ENCODE results near the gene KCNH2.
"Not testable (repeated sequence)": the region's sequence is repeated elsewhere in the genome, so short reads cannot be mapped to it uniquely, and the experiment has no call there.

Gene KCNH2

DNA sequence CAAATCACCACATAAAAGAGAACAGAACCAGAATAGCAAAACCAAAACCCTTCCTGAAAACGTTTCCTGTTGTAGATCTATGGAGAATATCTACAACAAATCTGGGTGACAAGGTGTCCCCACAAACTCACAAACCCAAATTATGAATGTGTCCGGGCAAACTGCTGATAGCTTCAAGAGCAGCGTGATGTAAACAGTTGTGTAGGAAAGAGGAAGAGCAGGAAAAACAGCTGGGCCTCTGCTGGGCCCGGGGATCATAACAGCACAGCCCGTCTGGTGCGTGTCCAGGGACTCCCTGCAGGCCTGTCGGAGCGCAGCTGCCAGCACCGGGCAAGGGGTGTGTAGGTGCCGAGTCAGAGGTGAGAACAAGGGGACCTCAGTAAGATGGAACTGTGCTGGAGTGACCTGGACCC is 53.7 kb downstream of the KCNH2 start:
- DNase-seq, result no peak

- DNase-seq, result no peak
Measured at GRCh38 chr7:150923802-150924201, 54.3 kb downstream of the KCNH2 start.

DNA sequence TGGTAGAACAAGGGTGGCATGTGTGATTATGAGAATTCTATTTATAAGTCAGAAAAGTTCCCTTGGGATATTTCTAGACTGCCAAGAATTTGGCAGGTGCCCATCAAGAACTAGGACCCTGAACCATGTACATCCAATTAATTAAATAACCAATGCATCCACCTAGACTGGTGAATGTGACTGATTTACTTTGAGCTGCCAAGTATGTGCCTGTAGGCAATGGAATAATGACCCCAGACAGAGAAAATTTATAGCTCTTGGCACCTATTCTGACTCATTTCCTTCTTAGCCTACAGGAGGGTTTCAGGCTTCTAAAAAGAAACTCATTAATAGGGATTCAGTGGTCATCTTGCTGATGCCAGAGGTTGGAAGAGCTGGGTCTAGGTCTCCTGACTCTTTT is 54.9 kb downstream of the KCNH2 start:
- DNase-seq, result no peak

GRCh38 chr7:150919160-150919559 is 59.0 kb downstream of the KCNH2 start:
- DNase-seq, result no peak

DNA sequence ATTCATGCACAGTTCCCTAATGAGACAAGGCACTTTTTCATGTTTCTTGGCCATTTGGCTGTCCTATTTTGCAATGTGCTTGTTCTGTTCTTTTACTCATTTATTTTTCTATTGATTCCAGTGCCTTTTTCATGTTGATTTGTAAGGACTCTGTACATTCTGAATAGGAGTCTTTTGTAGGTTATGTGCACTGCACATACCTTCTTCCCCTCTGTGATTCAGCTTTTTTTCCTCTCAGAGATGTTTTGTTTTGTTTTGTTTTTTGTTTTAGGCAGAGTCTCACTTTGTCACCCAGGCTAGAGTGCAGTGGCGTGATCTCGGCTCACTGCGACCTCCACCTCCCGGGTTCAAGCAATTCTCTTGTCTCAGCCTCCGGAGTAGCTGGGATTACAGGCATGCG is 59.7 kb downstream of the KCNH2 start:
- no peak for DNase-seq

DNA sequence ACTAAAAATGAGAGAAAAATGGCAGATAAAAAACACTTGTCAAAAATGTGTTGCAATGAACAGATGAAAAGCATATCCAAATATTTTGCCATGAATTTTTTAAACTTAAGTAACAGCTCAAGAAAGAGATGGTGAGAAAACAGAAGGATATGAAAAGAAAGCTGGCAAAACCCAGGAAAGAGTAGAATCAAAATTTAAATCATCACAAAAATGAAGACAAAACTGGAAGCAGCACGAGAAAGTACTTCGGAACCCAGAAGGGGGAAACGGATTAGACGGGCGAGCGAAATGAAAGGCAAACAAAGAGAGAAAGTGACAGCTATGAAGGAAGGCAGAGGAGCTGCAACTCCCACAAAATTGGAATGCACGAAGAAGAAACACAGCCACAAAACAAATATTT is 60.2 kb downstream of the KCNH2 start:
- no peak for DNase-seq

- DNase-seq, result no peak
Measured at GRCh38 chr7:150916670-150917069, 61.5 kb downstream of the KCNH2 start.

- no peak for DNase-seq
Measured at GRCh38 chr7:150914966-150915365, 63.2 kb downstream of the KCNH2 start.

- DNase-seq, result no peak
Measured at GRCh38 chr7:150914196-150914595, 63.9 kb downstream of the KCNH2 start.

DNA sequence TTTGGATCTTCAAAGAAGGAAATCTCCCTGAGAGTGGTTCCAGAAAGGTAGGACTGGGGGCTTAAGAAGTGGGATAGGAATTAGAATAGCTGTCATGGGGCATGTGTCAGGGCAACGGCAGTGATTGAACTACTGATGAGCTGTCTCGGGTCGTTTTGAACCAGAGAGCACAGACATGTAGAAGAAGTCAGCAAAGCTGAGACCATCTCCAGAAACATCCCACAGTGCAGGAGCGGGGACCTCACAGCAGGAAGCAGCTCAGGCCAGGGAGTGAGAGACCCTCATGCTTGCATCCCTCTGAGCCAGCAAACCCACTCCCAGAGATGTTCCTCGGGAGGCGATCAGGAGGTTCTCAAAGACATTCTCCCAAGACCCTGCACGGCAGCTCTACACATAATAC is 65.7 kb downstream of the KCNH2 start:
- DNase-seq, result no peak

GRCh38 chr7:150911590-150912267 is 66.4 kb downstream of the KCNH2 start:
- no peak for DNase-seq

DNA sequence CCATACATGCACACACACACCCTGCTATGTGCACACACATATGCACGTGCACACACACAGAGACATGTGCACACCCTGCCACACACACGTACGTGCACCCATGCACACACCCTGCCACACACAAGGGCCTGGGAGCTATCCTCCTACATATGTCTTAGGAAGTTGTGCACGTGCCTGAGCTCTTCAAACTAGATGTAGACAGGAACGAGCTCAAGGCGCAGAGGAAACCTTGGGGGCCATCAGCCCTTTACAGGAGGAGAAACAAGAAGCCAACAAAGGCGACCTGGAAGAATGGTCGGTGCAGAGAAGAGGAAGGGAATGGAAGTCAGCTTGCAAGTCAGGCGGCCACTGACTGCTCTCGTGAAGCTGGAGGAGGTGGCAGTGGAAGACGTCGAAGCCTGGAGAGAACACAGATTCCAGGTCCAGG is 67.1 kb downstream of the KCNH2 start:
- DNase-seq, result no peak

DNA sequence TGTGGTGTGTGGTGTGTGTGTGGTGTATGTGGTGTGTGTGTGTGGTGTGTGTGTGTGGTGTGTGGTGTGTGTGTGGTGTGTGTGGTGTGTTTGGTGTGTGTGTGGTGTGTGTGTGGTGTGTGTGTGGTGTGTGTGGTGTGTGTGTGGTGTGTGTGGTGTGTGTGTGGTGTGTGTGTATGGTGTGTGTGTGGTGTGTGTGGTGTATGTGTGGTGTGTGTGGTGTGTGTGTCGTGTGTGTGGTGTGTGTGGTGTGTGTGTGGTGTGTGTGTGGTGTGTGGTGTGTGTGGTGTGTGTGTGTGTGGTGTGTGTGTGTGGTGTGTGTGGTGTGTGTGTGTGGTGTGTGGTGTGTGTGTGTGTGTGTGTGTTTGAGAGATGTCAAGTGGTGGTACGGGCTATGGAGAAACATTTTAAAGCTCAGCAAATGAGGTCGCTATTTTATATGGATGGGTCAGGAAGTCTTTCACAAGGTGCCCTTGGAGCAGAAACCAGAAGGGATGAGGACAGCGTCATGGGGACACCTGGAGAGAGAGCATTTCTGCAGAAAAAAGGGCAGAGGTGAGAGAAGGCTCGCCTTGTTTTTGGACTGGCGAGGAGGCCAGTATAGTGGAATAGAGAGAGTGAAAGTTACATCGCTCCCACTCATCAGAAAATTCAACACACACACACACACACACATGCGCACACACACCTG is 67.7 kb downstream of the KCNH2 start:
- not testable (repeated sequence) for DNase-seq

DNA sequence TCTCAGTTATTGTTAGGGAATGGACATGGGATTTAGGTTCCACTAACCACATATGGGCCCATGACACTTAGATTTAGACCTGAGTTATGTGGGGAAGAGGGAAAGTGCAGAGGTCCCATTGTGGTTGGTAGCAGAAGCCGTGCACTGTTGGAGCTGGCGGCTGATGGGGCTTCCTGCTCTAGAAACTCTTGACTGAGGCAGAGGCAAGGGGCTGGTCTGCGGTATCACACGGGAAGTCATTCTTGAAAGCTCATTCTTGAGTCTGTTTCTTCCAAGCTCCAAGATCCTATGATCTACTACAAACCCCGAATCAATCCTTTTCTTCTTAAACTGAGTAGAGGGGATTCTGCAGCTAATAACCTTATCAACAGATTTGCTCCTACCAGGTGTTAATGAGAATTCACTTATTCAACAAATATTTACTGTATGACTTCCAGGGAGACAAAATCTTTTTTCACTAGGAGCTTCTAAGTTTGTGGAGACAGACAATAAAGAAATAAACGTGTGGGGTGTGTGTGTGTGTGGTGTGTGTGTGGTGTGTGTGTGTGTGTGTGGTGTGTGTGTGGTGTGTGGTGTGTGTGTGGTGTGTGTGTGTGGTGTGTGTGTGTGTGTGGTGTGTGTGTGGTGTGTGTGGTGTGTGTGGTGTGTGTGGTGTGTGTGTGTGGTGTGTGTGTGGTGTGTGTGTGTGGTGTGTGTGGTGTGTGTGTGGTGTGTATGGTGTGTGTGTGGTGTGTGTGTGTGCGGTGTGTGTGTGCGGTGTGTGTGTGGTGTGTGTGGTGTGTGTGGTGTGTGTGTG is 68.7 kb downstream of the KCNH2 start:
- DNase-seq, result no peak

DNA sequence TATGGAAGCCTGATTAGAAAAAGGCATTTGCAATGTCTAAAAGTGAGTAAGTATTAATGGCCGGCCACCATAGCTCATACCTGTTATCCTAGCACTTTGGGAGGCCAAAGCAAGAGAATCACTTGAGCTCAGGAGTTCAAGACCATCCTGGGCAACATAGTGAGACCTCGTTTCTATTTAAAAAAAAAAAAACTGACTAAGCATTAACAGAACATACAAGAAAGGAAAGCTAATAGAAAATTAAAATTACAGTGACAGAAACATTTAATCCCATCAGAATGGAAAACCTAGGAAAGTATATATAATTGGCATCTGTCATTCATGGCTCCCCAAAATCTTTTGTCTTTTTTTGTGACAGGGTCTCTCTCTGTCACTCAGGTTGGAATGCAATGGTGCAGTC is 69.9 kb downstream of the KCNH2 start:
- DNase-seq, result no peak

DNA sequence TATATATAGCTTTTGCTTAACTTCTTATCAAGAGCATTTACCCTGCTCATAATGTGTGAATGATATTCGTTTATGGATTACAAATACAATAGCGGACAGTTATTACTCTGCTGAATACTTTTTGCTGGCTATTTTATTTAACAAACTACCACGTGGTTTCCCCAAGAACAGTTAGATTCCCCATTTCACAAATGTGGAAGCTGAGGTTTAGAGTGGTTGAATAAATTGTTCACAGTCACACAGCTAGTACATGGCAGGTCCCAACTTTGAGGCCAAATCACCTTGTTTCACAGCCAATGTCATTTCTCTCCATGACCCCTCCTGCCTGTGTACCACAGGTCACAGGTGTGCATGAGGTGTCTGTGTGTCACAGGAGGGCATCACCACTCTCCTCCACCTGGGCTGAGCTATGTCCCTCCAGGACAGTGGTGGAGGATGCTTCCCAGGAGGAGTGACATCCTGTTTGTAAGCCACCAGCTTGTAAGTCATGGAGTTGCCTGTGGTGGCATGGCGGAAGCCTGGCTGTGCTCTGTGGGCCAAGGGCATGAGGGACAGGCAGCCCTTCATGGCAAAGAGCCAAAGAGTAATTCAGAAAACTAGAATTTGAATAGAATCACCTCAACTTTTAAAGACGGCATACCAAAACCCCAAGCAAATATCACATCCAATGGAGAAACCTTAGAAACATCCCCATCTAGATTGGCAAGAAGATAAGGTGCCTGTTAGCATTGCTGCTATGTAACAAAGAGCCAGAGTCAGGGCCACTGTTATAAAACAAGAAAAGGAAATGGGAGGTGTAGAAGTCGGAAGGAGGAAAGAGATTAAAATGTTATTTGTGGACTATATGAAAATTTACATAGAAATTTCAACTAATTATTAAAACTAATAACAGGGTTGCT is 73.9 kb downstream of the KCNH2 start:
- DNase-seq, result no peak

DNA sequence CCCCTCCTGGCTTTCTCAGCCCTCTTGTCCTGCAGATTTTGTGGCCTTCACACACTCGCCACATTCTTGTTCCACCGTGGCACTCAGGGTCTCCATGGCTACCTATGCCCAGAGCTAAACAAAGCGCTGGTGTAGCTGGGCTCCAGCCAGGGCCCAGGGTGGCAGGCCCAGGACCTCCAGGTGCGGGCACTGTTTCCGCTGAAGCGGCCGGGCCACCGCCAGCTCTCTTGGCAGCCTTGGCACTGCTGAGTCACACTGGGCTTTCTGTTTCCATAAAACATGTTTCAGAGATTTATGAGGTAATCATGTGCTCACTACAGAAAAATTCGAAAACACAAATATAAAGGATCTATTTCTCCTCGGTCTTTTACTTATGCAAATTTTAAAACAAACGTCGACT is 74.5 kb downstream of the KCNH2 start:
- DNase-seq, result no peak

DNA sequence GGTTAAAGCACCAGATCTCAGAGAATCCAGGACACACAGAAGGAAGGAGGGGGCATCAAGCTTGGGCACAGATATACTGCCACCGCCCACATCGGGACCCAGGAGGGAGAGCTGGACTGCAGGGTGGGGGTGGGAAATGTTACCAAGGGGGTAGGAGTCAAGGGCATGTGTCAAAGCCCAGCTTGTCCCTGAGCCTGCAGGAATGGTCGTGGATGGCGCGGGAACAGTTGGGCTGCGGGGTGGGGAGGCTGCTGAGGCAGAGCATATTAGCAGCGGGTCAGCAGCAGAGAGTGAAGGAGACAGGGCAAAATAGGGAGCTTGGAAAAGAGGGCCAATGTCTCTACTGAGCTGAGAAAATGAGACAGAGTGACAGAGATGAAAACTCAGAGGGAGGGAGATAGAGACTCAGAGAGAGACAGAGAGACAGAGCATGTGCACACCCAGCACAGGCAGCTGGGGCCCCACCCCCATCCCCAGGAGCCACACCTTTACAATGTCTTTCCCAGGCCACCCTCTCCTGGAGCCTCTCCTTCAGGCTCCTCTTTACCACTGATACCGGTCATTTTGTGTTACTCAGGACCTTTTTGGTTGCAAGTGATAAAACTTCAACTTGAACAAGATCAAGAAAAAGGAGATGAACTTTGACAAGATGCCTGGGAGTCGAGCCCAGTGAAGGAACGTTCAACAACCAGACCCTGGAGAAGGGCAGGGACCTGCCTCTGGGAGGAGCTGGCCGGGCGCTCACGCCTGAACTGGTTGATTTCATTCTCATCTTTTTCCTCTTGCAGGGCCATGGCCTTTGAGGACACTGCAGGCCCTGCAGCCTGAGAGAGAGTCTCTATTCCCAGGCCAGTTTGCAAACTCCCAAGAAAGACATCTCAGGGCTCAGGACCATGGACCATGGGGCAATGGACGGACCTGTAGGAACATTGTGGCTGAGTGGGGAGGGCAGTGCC is 75.8 kb downstream of the KCNH2 start:
- no peak for DNase-seq

DNA sequence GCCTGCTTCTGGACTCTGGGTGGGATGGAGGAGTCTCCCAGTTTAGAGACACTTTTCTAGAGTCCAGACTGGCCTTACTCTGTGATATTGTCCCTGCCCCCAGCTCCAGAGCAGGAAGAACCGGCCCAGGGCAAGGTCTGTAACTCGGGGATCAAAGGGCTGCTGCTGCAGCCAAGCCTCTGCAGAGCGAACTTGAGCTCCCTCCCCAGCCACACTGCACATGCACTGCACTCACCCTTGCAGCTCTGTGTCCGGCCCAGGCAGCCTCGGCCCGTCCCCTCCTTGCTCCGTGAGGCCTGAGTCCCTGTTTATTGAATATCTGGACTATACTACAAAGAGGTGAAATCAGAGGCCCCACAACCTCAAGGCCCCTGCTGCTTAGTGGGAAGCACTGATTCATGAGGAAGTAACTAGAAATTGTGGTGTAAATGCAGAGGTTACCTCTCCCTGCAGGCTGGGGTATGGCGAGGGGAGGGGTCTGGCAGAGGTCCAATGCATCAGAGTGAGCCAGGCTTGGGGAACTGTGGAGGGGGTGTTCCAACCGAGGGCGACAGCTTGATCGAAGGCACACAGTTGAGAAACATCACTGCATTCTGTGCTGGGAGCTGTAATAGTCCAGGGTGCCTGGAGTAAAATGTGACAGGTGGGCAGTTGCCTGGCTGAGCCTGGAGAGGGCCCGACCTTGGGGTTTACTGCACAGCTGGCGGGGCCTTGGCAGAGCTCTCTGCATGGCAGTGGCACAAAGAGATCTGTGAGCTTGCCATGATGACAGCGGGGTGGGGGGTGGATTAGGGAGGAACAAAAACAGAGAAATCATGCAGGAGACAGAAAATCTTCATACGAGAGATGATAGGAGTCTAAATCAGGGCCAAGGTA is 76.7 kb downstream of the KCNH2 start:
- DNase-seq, result no peak

- no peak for DNase-seq
Measured at GRCh38 chr7:150900675-150901074, 77.4 kb downstream of the KCNH2 start.

Measured in stimulated activated CD4-positive, alpha-beta T cell treated with anti-CD3 and anti-CD28 coated beads, Interleukin-4, amount 100 ng/mL, for 4 hours (primary cell).